Right atrium auricular region (tissue), 2 donors: Measurements from ENCODE around the gene ABL1. TPM values are rescaled to one million over a fixed set of nuclear protein-coding genes. Genes with fewer than 3 reads are reported as not detected.

Source experiments
- DNase-seq: peaks from one replicate; pipeline ENCODE4 v3.0.0-alpha.2; 2019; ENCODE audit warnings: low spot score
- H3K27ac ChIP-seq, 2 donors: fragments of 200-600 bp; sonication (generic); 1 replicate in 1 of 2; 2 replicates in 1 of 2; pipeline ENCODE4 v1.5.1; 2016 to 2019
- H3K27me3 ChIP-seq, 2 donors: fragments of 200-600 bp; sonication (generic); one replicate each; pipeline versions ENCODE4 v1.5.1 to v1.6.0; 2017 to 2019
- H3K36me3 ChIP-seq: fragments of 200-600 bp; sonication (generic); one replicate; pipeline ENCODE4 v1.5.1; 2016
- H3K4me1 ChIP-seq, 2 donors: fragments of 200-600 bp; sonication (generic); one replicate each; pipeline versions ENCODE4 v1.5.1 to v1.6.0; 2017 to 2019
- H3K4me3 ChIP-seq, 2 donors: fragments of 200-600 bp; sonication (generic); 1 replicate in 1 of 2; 2 replicates in 1 of 2; pipeline ENCODE4 v1.5.1; 2017 to 2019; ENCODE audit warnings: mild to moderate bottlenecking in 1 of 2, moderate library complexity in 1 of 2
- H3K9me3 ChIP-seq, 2 donors: fragments of 200-600 bp; sonication (generic); one replicate each; pipeline ENCODE4 v1.5.1; 2019
- CTCF ChIP-seq, 2 donors: fragments of 200-600 bp; sonication (generic); IDR thresholded peaks; one replicate each; pipeline ENCODE4 v1.5.1; 2019; ENCODE audit warnings: antibody characterized with exemption in 2 of 2
- total RNA-seq, 2 donors: library from RNA; depleted of rRNA; stranded (reverse); fragments of >200 nt; gene quantifications; one replicate each; pipeline ENCODE4 v1.1.0, GENCODE V29; 2016

ABL1 gene
- total RNA-seq, 2 donors from 2014 or later, result 26.3 to 38.9 TPM

- peaks cover 0 to 10% of the 10 kb centered on the region in 2 donors for H3K4me1 ChIP-seq
These were observed 17.7 kb downstream of the ABL1 start for GRCh38 chr9:130852801-130853200.

GRCh38 chr9:130854092-130854491, 19.0 kb downstream of the ABL1 start:
- no peak for TF ChIP-seq CTCF (IDR thresholded peaks at IDR 0.05)
- Histone ChIP-seq H3K36me3 (peaks cover 30% of the 10 kb centered on the region), H3K4me1 (peaks cover 0 to 15% of the 10 kb centered on the region in 2 donors), H3K4me3 (no peak overlapping the region), H3K9me3 (no peaks in the 10 kb centered on the region), H3K27me3 (no peaks in the 10 kb centered on the region), H3K27ac (no peak overlapping the region)
- DNase-seq, result no peak

More at GRCh38 chr9:130852801-130853200, 17.7 kb downstream of the ABL1 start:
- TF ChIP-seq CTCF (IDR thresholded peaks at IDR 0.05), result no peak
- Histone ChIP-seq H3K27me3 (no peaks in the 10 kb centered on the region), H3K27ac (no peak overlapping the region), H3K4me3 (no peak overlapping the region), H3K36me3 (peaks cover 30% of the 10 kb centered on the region), H3K9me3 (no peaks in the 10 kb centered on the region)
- DNase-seq, result peak; percentile 48

- Histone ChIP-seq H3K36me3 (peaks cover 31% of the 10 kb centered on the region), H3K27me3 (no peaks in the 10 kb centered on the region), H3K4me3 (no peak overlapping the region), H3K27ac (no peak overlapping the region), H3K9me3 (no peaks in the 10 kb centered on the region), H3K4me1 (peaks cover 0 to 19% of the 10 kb centered on the region in 2 donors)
- no peak for TF ChIP-seq CTCF (IDR thresholded peaks at IDR 0.05)
- no peak for DNase-seq
These were observed 19.8 kb downstream of the ABL1 start for GRCh38 chr9:130854835-130855234.

GRCh38 chr9:130856474-130856873, 21.4 kb downstream of the ABL1 start:
- Histone ChIP-seq H3K36me3 (peaks cover 35% of the 10 kb centered on the region), H3K4me3 (no peak overlapping the region), H3K27ac (no peak overlapping the region), H3K4me1 (peaks cover 0 to 36% of the 10 kb centered on the region in 2 donors), H3K9me3 (no peaks in the 10 kb centered on the region), H3K27me3 (no peaks in the 10 kb centered on the region)
- DNase-seq, result no peak
- TF ChIP-seq CTCF (IDR thresholded peaks at IDR 0.05), result no peak

GRCh38 chr9:130857864-130858738, 23.0 kb downstream of the ABL1 start:
- TF ChIP-seq CTCF (IDR thresholded peaks at IDR 0.05), result no peak
- Histone ChIP-seq H3K4me3 (no peak overlapping the region), H3K27me3 (no peaks in the 10 kb centered on the region), H3K9me3 (no peaks in the 10 kb centered on the region), H3K4me1 (peaks cover 0 to 40% of the 10 kb centered on the region in 2 donors), H3K36me3 (peaks cover 41% of the 10 kb centered on the region), H3K27ac (peak overlapping the region; percentile 60 to 79)
- DNase-seq, result peak; percentile 91
